ENCODE results near the gene GREB1. TPM values are rescaled to one million over a fixed set of nuclear protein-coding genes. Genes with fewer than 3 reads are reported as not detected.

The GREB1 gene
- total RNA-seq, 1 experiment from 2014 or later = 0.90 TPM

DNA sequence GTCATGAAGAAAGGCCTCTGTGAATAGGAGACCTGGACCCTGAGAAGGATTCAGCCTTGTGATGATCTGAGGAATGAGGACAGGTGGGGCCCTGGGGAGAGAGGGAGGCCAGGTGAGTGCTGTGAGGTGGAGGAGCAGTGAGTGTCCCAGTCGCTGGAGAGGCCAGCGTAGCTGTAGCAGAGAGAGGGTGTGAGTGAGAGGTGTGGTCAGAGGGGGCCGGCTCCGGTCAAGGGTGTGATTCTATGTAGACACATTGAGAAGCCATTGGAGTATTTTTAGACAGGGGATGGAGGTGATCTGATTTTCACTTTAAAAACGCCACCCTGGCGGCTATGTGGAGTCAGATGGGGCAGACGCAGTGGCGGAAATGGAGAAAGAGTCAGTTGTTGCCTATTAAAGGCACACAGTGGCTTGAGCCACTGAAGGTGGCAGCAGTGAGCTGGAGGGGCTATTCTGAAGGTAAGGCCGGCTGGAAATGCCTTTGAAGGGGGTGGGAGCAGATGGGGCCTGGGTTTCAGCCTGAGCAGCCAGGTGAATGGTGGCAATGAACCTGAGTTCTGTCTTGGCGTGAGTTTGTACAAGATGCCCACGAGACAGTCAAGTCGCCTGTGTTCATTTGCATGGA is 55.6 kb downstream of the GREB1 start:
- DNase-seq = no peak
- Mint-ChIP-seq H3K4me1 (ENCODE audit: low read depth, unreplicated experiment) (no peaks in the 10 kb centered on the region), H3K9me3 (ENCODE audit: low read depth, unreplicated experiment) (no peaks in the 10 kb centered on the region), H3K4me3 (ENCODE audit: low read depth, unreplicated experiment) (no peak overlapping the region), H3K27ac (ENCODE audit: unreplicated experiment) (no peak overlapping the region), H3K36me3 (ENCODE audit: insufficient read depth, unreplicated experiment) (no peaks in the 10 kb centered on the region), H3K27me3 (ENCODE audit: unreplicated experiment) (peaks cover 34% of the 10 kb centered on the region)
- intact Hi-C loops (cut with micrococcal nuclease; ENCODE audit: unreplicated experiment) = loop anchor here (5.0 to 10.0 kb wide), 3 partner anchors 93 to 755 kb away; no protein-coding TSS in a partner anchor
- no TSS peak for BruUV-seq (replicated peaks)
- TF ChIP-seq, protein P1, sequence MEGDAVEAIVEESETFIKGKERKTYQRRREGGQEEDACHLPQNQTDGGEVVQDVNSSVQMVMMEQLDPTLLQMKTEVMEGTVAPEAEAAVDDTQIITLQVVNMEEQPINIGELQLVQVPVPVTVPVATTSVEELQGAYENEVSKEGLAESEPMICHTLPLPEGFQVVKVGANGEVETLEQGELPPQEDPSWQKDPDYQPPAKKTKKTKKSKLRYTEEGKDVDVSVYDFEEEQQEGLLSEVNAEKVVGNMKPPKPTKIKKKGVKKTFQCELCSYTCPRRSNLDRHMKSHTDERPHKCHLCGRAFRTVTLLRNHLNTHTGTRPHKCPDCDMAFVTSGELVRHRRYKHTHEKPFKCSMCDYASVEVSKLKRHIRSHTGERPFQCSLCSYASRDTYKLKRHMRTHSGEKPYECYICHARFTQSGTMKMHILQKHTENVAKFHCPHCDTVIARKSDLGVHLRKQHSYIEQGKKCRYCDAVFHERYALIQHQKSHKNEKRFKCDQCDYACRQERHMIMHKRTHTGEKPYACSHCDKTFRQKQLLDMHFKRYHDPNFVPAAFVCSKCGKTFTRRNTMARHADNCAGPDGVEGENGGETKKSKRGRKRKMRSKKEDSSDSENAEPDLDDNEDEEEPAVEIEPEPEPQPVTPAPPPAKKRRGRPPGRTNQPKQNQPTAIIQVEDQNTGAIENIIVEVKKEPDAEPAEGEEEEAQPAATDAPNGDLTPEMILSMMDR (IDR thresholded peaks at IDR 0.05; ENCODE audit: unreplicated experiment) = no peak
- CTCF ChIA-PET = no interaction called here

DNA sequence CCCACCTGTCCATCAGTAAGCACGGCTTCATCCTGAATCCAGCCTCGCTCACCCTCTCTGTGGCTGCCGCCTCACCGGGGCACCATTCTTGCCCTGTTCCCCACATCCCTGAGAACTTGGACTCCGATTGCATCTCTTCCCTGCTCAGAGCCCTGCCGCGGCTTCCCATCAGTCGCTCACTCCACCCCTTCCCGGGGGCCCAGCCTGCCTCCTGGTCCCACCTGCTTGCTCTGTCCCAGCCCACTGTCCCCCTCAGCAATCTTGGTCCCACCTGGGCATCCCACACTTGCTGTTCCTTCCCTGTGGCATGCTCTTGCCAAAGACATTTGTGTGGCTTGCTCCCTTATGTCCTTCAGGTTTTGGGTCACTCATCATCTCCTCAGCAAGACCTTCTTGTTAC is 56.3 kb downstream of the GREB1 start:
- intact Hi-C loops (cut with micrococcal nuclease; ENCODE audit: unreplicated experiment) = no loop called here
- Mint-ChIP-seq H3K9me3 (ENCODE audit: low read depth, unreplicated experiment) (no peaks in the 10 kb centered on the region), H3K27ac (ENCODE audit: unreplicated experiment) (no peak overlapping the region), H3K27me3 (ENCODE audit: unreplicated experiment) (peaks cover 26% of the 10 kb centered on the region), H3K4me1 (ENCODE audit: low read depth, unreplicated experiment) (no peaks in the 10 kb centered on the region), H3K4me3 (ENCODE audit: low read depth, unreplicated experiment) (no peak overlapping the region), H3K36me3 (ENCODE audit: insufficient read depth, unreplicated experiment) (no peaks in the 10 kb centered on the region)
- BruUV-seq (replicated peaks) = no TSS peak
- TF ChIP-seq, protein P1 (IDR thresholded peaks at IDR 0.05; ENCODE audit: unreplicated experiment) = no peak
- no peak for DNase-seq
- CTCF ChIA-PET = no interaction called here

- intact Hi-C loops (cut with micrococcal nuclease; ENCODE audit: unreplicated experiment) = no loop called here
Observed at GRCh38 chr2:11591091-11591490, 57.2 kb downstream of the GREB1 start.

GRCh38 chr2:11592671-11593574 is 59.1 kb downstream of the GREB1 start:
- intact Hi-C loops (cut with micrococcal nuclease; ENCODE audit: unreplicated experiment) = no loop called here
- Mint-ChIP-seq H3K9me3 (ENCODE audit: low read depth, unreplicated experiment) (no peaks in the 10 kb centered on the region), H3K36me3 (ENCODE audit: insufficient read depth, unreplicated experiment) (peaks cover 5% of the 10 kb centered on the region), H3K4me1 (ENCODE audit: low read depth, unreplicated experiment) (no peaks in the 10 kb centered on the region), H3K4me3 (ENCODE audit: low read depth, unreplicated experiment) (no peak overlapping the region), H3K27ac (ENCODE audit: unreplicated experiment) (no peak overlapping the region), H3K27me3 (ENCODE audit: unreplicated experiment) (peaks cover 19% of the 10 kb centered on the region)
- TF ChIP-seq, protein P1 (IDR thresholded peaks at IDR 0.05; ENCODE audit: unreplicated experiment) = no peak
- CTCF ChIA-PET = interaction anchor here (0.8 to 1.2 kb wide), 2 partner anchors 9 to 13 kb away, joined by 3 read pairs; no protein-coding TSS in a partner anchor
- DNase-seq = no peak
- BruUV-seq (replicated peaks) = no TSS peak

More at GRCh38 chr2:11591091-11591490, 57.2 kb downstream of the GREB1 start:
- DNase-seq = no peak
- Mint-ChIP-seq H3K4me3 (ENCODE audit: low read depth, unreplicated experiment) (no peak overlapping the region), H3K27me3 (ENCODE audit: unreplicated experiment) (peaks cover 18% of the 10 kb centered on the region), H3K27ac (ENCODE audit: unreplicated experiment) (no peak overlapping the region), H3K9me3 (ENCODE audit: low read depth, unreplicated experiment) (no peaks in the 10 kb centered on the region), H3K36me3 (ENCODE audit: insufficient read depth, unreplicated experiment) (no peaks in the 10 kb centered on the region), H3K4me1 (ENCODE audit: low read depth, unreplicated experiment) (no peaks in the 10 kb centered on the region)
- BruUV-seq (replicated peaks) = no TSS peak
- TF ChIP-seq, protein P1 (IDR thresholded peaks at IDR 0.05; ENCODE audit: unreplicated experiment) = no peak
- CTCF ChIA-PET = no interaction called here

All from Calu3 (cell line).